ENCODE results near the gene CACNA1B. TPM values are rescaled to one million over a fixed set of nuclear protein-coding genes. Genes with fewer than 3 reads are reported as not detected.

CACNA1B gene
- total RNA-seq, 1 donor from 2014 or later, result 0.84 TPM

- no peak for TF ChIP-seq CTCF (IDR thresholded peaks at IDR 0.05; ENCODE audit: insufficient read depth, low read length, poor library complexity, severe bottlenecking)
These were observed 4.2 kb upstream of the CACNA1B start for GRCh38 chr9:137873408-137873807.

GRCh38 chr9:137873858-137874362, 3.7 kb upstream of the CACNA1B start:
- Histone ChIP-seq H3K27me3 (ENCODE audit: control insufficient read depth, insufficient read depth, low read length) (peaks cover 22% of the 10 kb centered on the region), H3K4me3 (ENCODE audit: low read depth, low read length) (no peak overlapping the region), H3K36me3 (ENCODE audit: control insufficient read depth, insufficient read depth, low read length) (no peaks in the 10 kb centered on the region)
- no peak for DNase-seq (ENCODE audit: low read depth)
- TF ChIP-seq CTCF (IDR thresholded peaks at IDR 0.05; ENCODE audit: insufficient read depth, low read length, poor library complexity, severe bottlenecking), result no peak

More at GRCh38 chr9:137873408-137873807, 4.2 kb upstream of the CACNA1B start:
- H3K36me3 ChIP-seq (ENCODE audit: control insufficient read depth, insufficient read depth, low read length), result no peaks in the 10 kb centered on the region
- peaks cover 17% of the 10 kb centered on the region for H3K27me3 ChIP-seq (ENCODE audit: control insufficient read depth, insufficient read depth, low read length)
- H3K4me3 ChIP-seq (ENCODE audit: low read depth, low read length), result no peak overlapping the region
- DNase-seq (ENCODE audit: low read depth), result no peak

- DNase-seq (ENCODE audit: low read depth), result no peak
- no peak overlapping the region for H3K4me3 ChIP-seq (ENCODE audit: low read depth, low read length)
- peaks cover 30% of the 10 kb centered on the region for H3K27me3 ChIP-seq (ENCODE audit: control insufficient read depth, insufficient read depth, low read length)
- TF ChIP-seq CTCF (IDR thresholded peaks at IDR 0.05; ENCODE audit: insufficient read depth, low read length, poor library complexity, severe bottlenecking), result no peak
- H3K36me3 ChIP-seq (ENCODE audit: control insufficient read depth, insufficient read depth, low read length), result no peaks in the 10 kb centered on the region
These were observed 2.2 kb upstream of the CACNA1B start for GRCh38 chr9:137875354-137875753.

GRCh38 chr9:137875846-137876245, 1.7 kb upstream of the CACNA1B start:
- Histone ChIP-seq H3K4me3 (ENCODE audit: low read depth, low read length) (no peak overlapping the region), H3K36me3 (ENCODE audit: control insufficient read depth, insufficient read depth, low read length) (no peaks in the 10 kb centered on the region), H3K27me3 (ENCODE audit: control insufficient read depth, insufficient read depth, low read length) (peaks cover 30% of the 10 kb centered on the region)
- no peak for TF ChIP-seq CTCF (IDR thresholded peaks at IDR 0.05; ENCODE audit: insufficient read depth, low read length, poor library complexity, severe bottlenecking)
- no peak for DNase-seq (ENCODE audit: low read depth)

- Histone ChIP-seq H3K27me3 (ENCODE audit: control insufficient read depth, insufficient read depth, low read length) (peaks cover 30% of the 10 kb centered on the region), H3K36me3 (ENCODE audit: control insufficient read depth, insufficient read depth, low read length) (no peaks in the 10 kb centered on the region), H3K4me3 (ENCODE audit: low read depth, low read length) (no peak overlapping the region)
- TF ChIP-seq CTCF (IDR thresholded peaks at IDR 0.05; ENCODE audit: insufficient read depth, low read length, poor library complexity, severe bottlenecking), result no peak
- no peak for DNase-seq (ENCODE audit: low read depth)
These were observed 1.3 kb upstream of the CACNA1B start for GRCh38 chr9:137876269-137876668.

- Histone ChIP-seq H3K36me3 (ENCODE audit: control insufficient read depth, insufficient read depth, low read length) (no peaks in the 10 kb centered on the region), H3K27me3 (ENCODE audit: control insufficient read depth, insufficient read depth, low read length) (peaks cover 30% of the 10 kb centered on the region), H3K4me3 (ENCODE audit: low read depth, low read length) (no peak overlapping the region)
- TF ChIP-seq CTCF (IDR thresholded peaks at IDR 0.05; ENCODE audit: insufficient read depth, low read length, poor library complexity, severe bottlenecking), result no peak
- DNase-seq (ENCODE audit: low read depth), result no peak
These were observed 698 bp upstream of the CACNA1B start for GRCh38 chr9:137876781-137877386.
